GM12892 (cell line): ENCODE measurements around the gene SMYD3.

Experiments used
- DNase-seq: peaks from one replicate; pipeline ENCODE4 v3.0.0; 2011; ENCODE audit not compliant: insufficient read length
- FAIRE-seq: peaks from 2 replicates; lab custom pipeline; 2011; peaks lifted over from hg19 to GRCh38; lab: Jason Lieb, UNC
- POLR2A ChIP-seq: IDR thresholded peaks from 2 replicates; pipeline ENCODE4 v1.6.1; 2011; ENCODE audit warnings: low read depth, low read length, control low read depth
- POLR2AphosphoS5 ChIP-seq: IDR thresholded peaks from 2 replicates; pipeline ENCODE4 v1.6.1; 2011; ENCODE audit warnings: low read depth, low read length, control low read depth
- TAF1 ChIP-seq: IDR thresholded peaks from 2 replicates; pipeline ENCODE4 v1.6.1; 2011; ENCODE audit warnings: low read depth, mild to moderate bottlenecking, control low read depth, low read length, borderline replicate concordance

The SMYD3 gene

GRCh38 chr1:246069581-246069980, 437.5 kb downstream of the SMYD3 start:
- DNase-seq (no peak), FAIRE-seq (no peak)
- TF ChIP-seq POLR2AphosphoS5: no peak
- TF ChIP-seq POLR2A: no peak
- TF ChIP-seq TAF1: no peak

- no peak for DNase-seq
- TF ChIP-seq TAF1 (no peak), POLR2A (no peak)
- FAIRE-seq: no peak
Measured at GRCh38 chr1:246068619-246069509, 438.2 kb downstream of the SMYD3 start.

- FAIRE-seq: no peak
- no peak for DNase-seq
- TF ChIP-seq TAF1 (no peak), POLR2A (no peak), POLR2AphosphoS5 (no peak)
Measured at GRCh38 chr1:246068217-246068512, 438.9 kb downstream of the SMYD3 start.

GRCh38 chr1:246067432-246068216, 439.5 kb downstream of the SMYD3 start:
- no peak for FAIRE-seq
- no peak for DNase-seq
- TF ChIP-seq POLR2A (no peak), POLR2AphosphoS5 (no peak), TAF1 (no peak)

GRCh38 chr1:246066573-246066972, 440.5 kb downstream of the SMYD3 start:
- DNase-seq (no peak), FAIRE-seq (no peak)
- TF ChIP-seq TAF1 (no peak), POLR2AphosphoS5 (no peak), POLR2A (no peak)

GRCh38 chr1:246065592-246065991, 441.5 kb downstream of the SMYD3 start:
- no peak for DNase-seq
- FAIRE-seq: no peak
- TF ChIP-seq POLR2AphosphoS5 (no peak), POLR2A (no peak), TAF1 (no peak)

GRCh38 chr1:246064891-246065290, 442.2 kb downstream of the SMYD3 start:
- DNase-seq: no peak
- TF ChIP-seq POLR2A (no peak), POLR2AphosphoS5 (no peak), TAF1 (no peak)
- FAIRE-seq: no peak

GRCh38 chr1:246063013-246063616, 444.0 kb downstream of the SMYD3 start:
- FAIRE-seq: no peak
- DNase-seq: no peak
- no peak for TF ChIP-seq TAF1
- TF ChIP-seq POLR2AphosphoS5: no peak
- TF ChIP-seq POLR2A: no peak

- FAIRE-seq: no peak
- TF ChIP-seq POLR2AphosphoS5: no peak
- DNase-seq: no peak
Measured at GRCh38 chr1:246058466-246058865, 448.6 kb downstream of the SMYD3 start.

- no peak for FAIRE-seq
- no peak for TF ChIP-seq TAF1
- no peak for TF ChIP-seq POLR2A
- TF ChIP-seq POLR2AphosphoS5: no peak
Measured at GRCh38 chr1:246052603-246053002, 454.5 kb downstream of the SMYD3 start.

GRCh38 chr1:246051909-246052518, 455.1 kb downstream of the SMYD3 start:
- no peak for TF ChIP-seq POLR2A
- TF ChIP-seq TAF1: no peak
- no peak for TF ChIP-seq POLR2AphosphoS5
- DNase-seq (no peak), FAIRE-seq (no peak)

More at GRCh38 chr1:246052603-246053002, 454.5 kb downstream of the SMYD3 start:
- DNase-seq: no peak

- no peak for FAIRE-seq
- no peak for TF ChIP-seq POLR2AphosphoS5
- no peak for TF ChIP-seq TAF1
- TF ChIP-seq POLR2A: no peak
Measured at GRCh38 chr1:246048693-246049092, 458.4 kb downstream of the SMYD3 start.

More at GRCh38 chr1:246048693-246049092, 458.4 kb downstream of the SMYD3 start:
- DNase-seq: no peak
